Smooth muscle cell (in vitro differentiated cells): ENCODE measurements around the gene FBLN2. TPM values are rescaled to one million over a fixed set of nuclear protein-coding genes. Genes with fewer than 3 reads are reported as not detected.
"Not testable (repeated sequence)": the region's sequence is repeated elsewhere in the genome, so short reads cannot be mapped to it uniquely, and the experiment has no call there.

ENCODE experiments used
- DNase-seq: peaks from one replicate; lab custom pipeline; 2025; ENCODE audit not compliant: unreplicated experiment; lab: John Stamatoyannopoulos, UW
- H2AFZ ChIP-seq: fragments of 200-600 bp; sonication (generic); 2 replicates; pipeline ENCODE4 v1.6.0; 2016; ENCODE audit warnings: antibody characterized with exemption, low read depth, mild to moderate bottlenecking
- H3F3A ChIP-seq: fragments of 200-600 bp; sonication (generic); 2 replicates; pipeline ENCODE4 v1.6.0; 2017; ENCODE audit warnings: antibody characterized with exemption, low read depth
- H3K27ac ChIP-seq: fragments of 200-600 bp; sonication (generic); 2 replicates; pipeline ENCODE4 v1.5.1; 2016; ENCODE audit warnings: low read depth, mild to moderate bottlenecking
- H3K27me3 ChIP-seq: fragments of 200-600 bp; sonication (generic); 2 replicates; pipeline ENCODE4 v1.6.1; 2016; ENCODE audit warnings: low read depth, mild to moderate bottlenecking
- H3K36me3 ChIP-seq: fragments of 200-600 bp; sonication (generic); 2 replicates; pipeline ENCODE4 v1.5.1; 2016; ENCODE audit warnings: low read depth
- H3K4me1 ChIP-seq: fragments of 200-600 bp; sonication (generic); 2 replicates; pipeline ENCODE4 v1.5.1; 2016; ENCODE audit warnings: low read depth
- H3K4me2 ChIP-seq: fragments of 200-600 bp; sonication (generic); 2 replicates; pipeline ENCODE4 v1.6.0; 2016; ENCODE audit warnings: mild to moderate bottlenecking
- H3K4me3 ChIP-seq: fragments of 200-600 bp; sonication (generic); 2 replicates; pipeline ENCODE4 v1.5.1; 2016; ENCODE audit warnings: mild to moderate bottlenecking
- H3K79me2 ChIP-seq: fragments of 200-600 bp; sonication (generic); 2 replicates; pipeline ENCODE4 v1.6.0; 2016; ENCODE audit warnings: low read depth, mild to moderate bottlenecking
- H3K9ac ChIP-seq: fragments of 200-600 bp; sonication (generic); 2 replicates; pipeline ENCODE4 v1.6.0; 2016; ENCODE audit warnings: low read depth
- H3K9me3 ChIP-seq: fragments of 200-600 bp; sonication (generic); replicated peaks from 2 replicates; pipeline ENCODE4 v1.5.1; 2016; ENCODE audit warnings: low read depth
- H4K20me1 ChIP-seq: fragments of 200-600 bp; sonication (generic); 2 replicates; pipeline ENCODE4 v1.6.0; 2016; ENCODE audit warnings: low read depth
- WGBS: methylation state at CpG from one replicate; pipeline ENCODE4 v1.1.7; 2016; ENCODE audit warnings: low lambda C conversion rate; 5-methylcytosine and 5-hydroxymethylcytosine counted together
- polyA plus RNA-seq: library from polyadenylated mRNA; unstranded; fragments of >200 nt; fragmentation: Nextera tagmentation; extraction: Ambion mirVana; gene quantifications from 2 replicates; pipeline ENCODE4 v1.2.1, GENCODE V29; 2016
- total RNA-seq: library from RNA; depleted of rRNA; stranded (reverse); fragments of >200 nt; gene quantifications from 2 replicates; pipeline ENCODE4 v1.2.3, GENCODE V29; 2014
- TF ChIP-seq, protein P1 (sequence below): fragments of 200-600 bp; sonication (generic); IDR thresholded peaks from 2 replicates; pipeline ENCODE4 v1.5.1; 2017; ENCODE audit warnings: borderline replicate concordance, mild to moderate bottlenecking, antibody characterized with exemption; ENCODE audit not compliant: insufficient read depth, poor library complexity, severe bottlenecking

FBLN2 gene
- total and polyA plus RNA-seq, 2 experiments from 2014 or later: 159 to 390 TPM

DNA sequence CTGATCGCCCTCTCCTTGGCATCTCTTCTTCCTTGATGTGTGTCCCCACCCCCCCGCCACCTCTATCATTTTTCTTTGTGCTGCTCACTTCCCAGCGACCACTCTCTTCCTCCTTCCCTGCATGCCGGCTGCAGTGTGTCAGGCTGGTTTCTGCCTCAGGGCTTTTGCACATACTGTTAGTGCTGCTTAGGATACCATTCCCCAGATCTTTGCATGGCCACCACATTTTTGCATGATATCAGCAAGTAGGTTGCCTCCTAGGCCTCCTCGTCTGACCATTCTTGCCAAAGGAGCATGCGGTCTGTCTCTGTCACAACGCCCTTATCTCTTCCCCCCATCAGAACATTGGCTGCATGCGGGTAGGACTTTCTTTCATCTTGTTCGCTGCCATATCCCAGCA is 12.5 kb downstream of the FBLN2 start:
- Histone ChIP-seq H2AFZ (no peak overlapping the region), H3K79me2 (peaks cover 94% of the 10 kb centered on the region), H3K36me3 (no peaks in the 10 kb centered on the region), H3K4me2 (no peak overlapping the region), H3K4me3 (no peak overlapping the region), H3K4me1 (peaks cover 14% of the 10 kb centered on the region), H3K9me3 (no peaks in the 10 kb centered on the region), H3K27ac (no peak overlapping the region), H3K9ac (no peak overlapping the region), H3F3A (peaks cover 6% of the 10 kb centered on the region), H4K20me1 (peaks cover 87% of the 10 kb centered on the region), H3K27me3 (no peaks in the 10 kb centered on the region)
- 67% methylated on average over 9 of the region's 9 CpGs for WGBS
- TF ChIP-seq, protein P1, sequence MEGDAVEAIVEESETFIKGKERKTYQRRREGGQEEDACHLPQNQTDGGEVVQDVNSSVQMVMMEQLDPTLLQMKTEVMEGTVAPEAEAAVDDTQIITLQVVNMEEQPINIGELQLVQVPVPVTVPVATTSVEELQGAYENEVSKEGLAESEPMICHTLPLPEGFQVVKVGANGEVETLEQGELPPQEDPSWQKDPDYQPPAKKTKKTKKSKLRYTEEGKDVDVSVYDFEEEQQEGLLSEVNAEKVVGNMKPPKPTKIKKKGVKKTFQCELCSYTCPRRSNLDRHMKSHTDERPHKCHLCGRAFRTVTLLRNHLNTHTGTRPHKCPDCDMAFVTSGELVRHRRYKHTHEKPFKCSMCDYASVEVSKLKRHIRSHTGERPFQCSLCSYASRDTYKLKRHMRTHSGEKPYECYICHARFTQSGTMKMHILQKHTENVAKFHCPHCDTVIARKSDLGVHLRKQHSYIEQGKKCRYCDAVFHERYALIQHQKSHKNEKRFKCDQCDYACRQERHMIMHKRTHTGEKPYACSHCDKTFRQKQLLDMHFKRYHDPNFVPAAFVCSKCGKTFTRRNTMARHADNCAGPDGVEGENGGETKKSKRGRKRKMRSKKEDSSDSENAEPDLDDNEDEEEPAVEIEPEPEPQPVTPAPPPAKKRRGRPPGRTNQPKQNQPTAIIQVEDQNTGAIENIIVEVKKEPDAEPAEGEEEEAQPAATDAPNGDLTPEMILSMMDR: no peak
- no peak for DNase-seq

DNA sequence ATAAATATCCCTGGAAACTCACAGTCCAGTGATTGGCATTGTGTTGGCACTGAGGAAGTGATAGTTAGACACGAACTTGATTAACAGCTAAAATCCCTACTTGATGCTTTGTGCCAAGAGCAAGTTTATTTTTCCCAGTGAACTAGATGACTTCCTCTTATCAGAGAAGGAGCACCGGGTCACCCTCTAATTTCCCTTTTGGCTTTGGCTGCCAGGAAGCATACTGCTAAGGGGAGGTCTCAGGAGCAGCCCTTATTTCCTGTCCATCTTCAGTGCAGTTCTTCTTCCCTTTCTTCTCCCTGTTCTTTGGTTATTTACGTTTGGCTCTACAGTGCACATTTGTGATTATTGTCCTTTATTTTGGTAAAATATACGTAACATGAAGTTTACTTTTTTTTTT is 13.0 kb downstream of the FBLN2 start:
- DNase-seq: no peak
- peaks cover 6% of the 10 kb centered on the region for H3F3A ChIP-seq
- H3K9ac ChIP-seq: no peak overlapping the region
- H3K4me2 ChIP-seq: no peak overlapping the region
- H3K4me3 ChIP-seq: no peak overlapping the region
- TF ChIP-seq, protein P1: no peak
- peaks cover 87% of the 10 kb centered on the region for H4K20me1 ChIP-seq
- WGBS: 75% methylated on average over 4 of the region's 4 CpGs
- peaks cover 94% of the 10 kb centered on the region for H3K79me2 ChIP-seq
- H3K4me1 ChIP-seq: peaks cover 15% of the 10 kb centered on the region
- no peaks in the 10 kb centered on the region for H3K9me3 ChIP-seq
- no peak overlapping the region for H2AFZ ChIP-seq
- H3K36me3 ChIP-seq: no peaks in the 10 kb centered on the region
- no peak overlapping the region for H3K27ac ChIP-seq
- H3K27me3 ChIP-seq: no peaks in the 10 kb centered on the region

DNA sequence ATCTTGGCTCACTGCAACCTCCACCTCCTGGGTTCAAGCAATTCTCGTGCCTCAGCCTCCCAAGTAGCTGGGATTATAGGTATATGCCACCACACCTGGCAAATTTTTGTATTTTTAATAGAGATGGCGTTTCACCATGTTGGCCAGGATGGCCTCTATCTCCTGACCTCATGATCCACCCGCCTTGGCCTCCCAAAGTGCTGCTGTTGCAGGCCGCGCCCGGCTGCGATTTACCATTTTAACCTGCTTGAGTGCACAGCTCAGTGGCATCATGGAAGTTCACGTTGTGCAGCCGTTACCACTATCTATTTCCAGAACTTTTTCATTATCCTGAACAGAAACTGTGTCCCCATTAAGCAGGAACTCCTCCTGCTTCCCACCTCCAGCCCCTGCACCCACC is 13.5 kb downstream of the FBLN2 start:
- H3K79me2 ChIP-seq: peaks cover 93% of the 10 kb centered on the region
- 100% methylated on average over 9 of the region's 9 CpGs for whole genome bisulfite sequencing
- not testable (repeated sequence) for H3F3A ChIP-seq, H3K27me3 ChIP-seq, H3K4me3 ChIP-seq, H2AFZ ChIP-seq, H3K27ac ChIP-seq, H3K9me3 ChIP-seq, DNase-seq, H3K4me2 ChIP-seq, H3K9ac ChIP-seq, H3K36me3 ChIP-seq
- peaks cover 87% of the 10 kb centered on the region for H4K20me1 ChIP-seq
- H3K4me1 ChIP-seq: peaks cover 15% of the 10 kb centered on the region

DNA sequence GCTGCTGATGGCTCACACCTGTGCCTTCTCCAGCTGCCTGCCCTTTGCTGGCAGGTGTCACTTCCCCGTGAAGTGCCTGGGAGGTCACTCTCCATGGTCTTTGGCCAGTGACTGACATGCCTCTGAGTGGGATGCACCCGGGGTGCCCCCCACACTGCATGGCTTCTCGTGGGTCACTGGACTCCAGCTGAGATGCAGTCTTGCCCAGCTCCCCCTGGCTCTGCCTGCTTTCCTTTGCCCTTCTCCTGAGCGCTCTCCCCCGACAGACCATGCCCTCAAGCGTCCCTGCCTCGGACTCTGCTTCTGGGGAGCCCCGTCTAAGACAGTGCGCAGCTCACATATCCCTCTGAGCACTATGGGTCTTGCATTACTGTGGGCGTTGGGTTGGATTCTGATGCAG is 14.4 kb downstream of the FBLN2 start:
- DNase-seq: no peak
- H3K4me1 ChIP-seq: peaks cover 15% of the 10 kb centered on the region
- peaks cover 94% of the 10 kb centered on the region for H3K79me2 ChIP-seq
- TF ChIP-seq, protein P1: no peak
- no peak overlapping the region for H2AFZ ChIP-seq
- H3K9ac ChIP-seq: no peak overlapping the region
- H3K27ac ChIP-seq: no peak overlapping the region
- H3K4me2 ChIP-seq: no peak overlapping the region
- no peaks in the 10 kb centered on the region for H3K9me3 ChIP-seq
- H3F3A ChIP-seq: peaks cover 6% of the 10 kb centered on the region
- H4K20me1 ChIP-seq: peaks cover 94% of the 10 kb centered on the region
- no peaks in the 10 kb centered on the region for H3K27me3 ChIP-seq
- H3K36me3 ChIP-seq: no peaks in the 10 kb centered on the region
- 97% methylated on average over 10 of the region's 10 CpGs for WGBS
- H3K4me3 ChIP-seq: no peak overlapping the region
